Measurements from ENCODE around the gene SYNRG.

SYNRG gene

GRCh38 chr17:37500378-37500777 lies 108.8 kb downstream of the SYNRG start:
- no peak for DNase-seq

DNA sequence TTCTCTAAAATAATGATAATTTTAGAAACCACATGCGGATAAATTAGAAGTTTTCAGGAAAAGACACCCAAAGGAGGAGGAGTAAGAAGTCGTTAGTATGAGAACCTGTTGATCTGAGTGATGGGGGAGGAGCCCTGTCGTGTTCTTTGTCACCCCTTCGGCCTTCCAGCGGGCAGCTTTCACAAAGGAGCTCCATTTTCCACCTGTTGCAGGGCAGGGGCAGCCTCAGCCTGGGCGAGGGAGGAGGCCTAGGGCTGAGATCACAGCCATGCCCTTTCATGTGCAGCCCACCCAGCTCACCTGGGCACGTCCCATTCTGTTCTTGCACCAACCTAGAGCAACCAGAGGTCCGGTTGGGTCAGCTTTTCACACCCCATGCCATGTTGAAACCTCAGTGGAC lies 114.2 kb downstream of the SYNRG start:
- no peak for DNase-seq

DNA sequence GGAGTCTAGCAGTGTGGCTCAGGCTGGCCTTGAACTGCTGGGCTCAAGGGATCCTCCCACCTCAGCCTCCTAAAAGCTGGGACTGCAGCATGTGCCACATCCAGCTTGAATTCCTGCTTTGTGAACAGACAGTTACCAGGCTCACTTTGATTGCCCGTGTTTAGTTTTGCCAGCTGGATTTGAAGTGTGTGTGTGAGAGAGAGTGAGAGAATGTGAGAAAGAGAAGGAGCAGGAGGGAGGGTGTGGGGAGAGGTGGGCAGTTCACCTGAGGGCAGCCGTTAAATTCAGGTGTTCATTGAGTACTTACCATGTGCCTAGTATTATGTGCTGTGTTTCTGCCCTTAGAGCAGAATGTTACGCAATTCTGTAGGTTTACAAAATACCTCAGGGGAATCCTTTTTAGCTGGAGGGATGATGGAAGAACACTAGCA lies 114.8 kb downstream of the SYNRG start:
- no peak for DNase-seq

GRCh38 chr17:37493249-37494027 lies 115.8 kb downstream of the SYNRG start:
- DNase-seq, result no peak

DNA sequence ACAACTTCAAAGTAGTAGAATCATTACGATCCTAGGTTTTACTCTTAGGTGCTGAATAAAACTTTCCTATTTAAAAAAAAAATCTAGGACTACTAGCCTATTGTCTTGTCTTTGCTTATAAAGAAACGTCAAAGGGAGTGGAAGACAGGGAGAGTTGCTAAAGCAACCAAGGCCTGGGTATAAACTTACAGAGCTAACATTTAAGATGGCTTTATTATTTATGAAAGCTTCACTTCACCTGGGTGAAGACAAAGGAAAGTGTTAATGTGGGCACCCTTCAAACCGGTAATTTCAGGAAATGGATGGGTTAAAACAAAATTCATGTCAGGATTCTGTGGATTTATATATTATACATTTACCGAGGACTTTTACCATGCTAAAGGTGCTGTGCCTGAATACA lies 117.1 kb downstream of the SYNRG start:
- no peak for DNase-seq

- DNase-seq, result peak; percentile 30
These were observed 118.3 kb downstream of the SYNRG start for GRCh38 chr17:37490638-37491614.

GRCh38 chr17:37490022-37490587 lies 119.1 kb downstream of the SYNRG start:
- DNase-seq, result peak; percentile 78

DNA sequence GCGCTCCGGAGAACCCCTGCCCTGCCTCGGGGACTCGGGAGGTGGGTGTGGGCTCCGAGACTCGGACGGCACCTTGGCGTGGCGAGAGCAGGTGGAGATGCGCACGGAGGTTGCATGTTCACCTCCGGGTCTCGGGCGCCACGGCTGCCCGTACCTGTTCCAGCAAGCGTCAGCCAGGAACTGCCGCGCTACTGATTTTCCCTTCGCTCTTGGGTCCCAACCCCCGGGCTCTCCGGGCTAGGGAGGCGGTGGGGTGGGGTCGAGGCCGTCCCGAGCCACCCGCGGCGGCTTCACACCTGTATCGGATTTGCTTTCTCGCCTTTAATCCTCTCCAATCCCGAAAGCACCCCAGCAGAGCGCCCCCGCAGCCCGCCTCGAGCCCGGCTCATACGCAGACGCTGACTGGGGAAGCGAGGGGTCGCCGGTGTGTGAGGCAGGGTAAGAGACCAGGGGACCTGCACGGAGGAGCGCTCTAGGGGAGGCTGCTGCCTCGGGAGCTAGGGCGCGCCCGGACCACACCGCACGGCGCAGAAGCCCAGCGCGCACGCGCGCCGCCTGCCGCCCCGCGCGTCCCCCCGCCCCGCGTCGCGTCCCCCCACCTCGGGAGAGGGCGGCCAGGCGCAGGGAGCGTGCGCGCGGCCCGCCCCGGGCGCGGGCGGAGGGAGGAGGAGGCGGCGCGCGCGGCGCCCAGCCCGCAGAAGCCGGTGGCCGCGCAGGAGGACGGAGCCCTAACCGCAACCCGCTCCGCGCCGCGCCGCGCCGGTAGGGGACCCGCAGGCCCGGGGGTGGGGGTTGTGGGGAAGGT lies 119.8 kb downstream of the SYNRG start, which contains the start of gene DUSP14:
Gene DUSP14 (plus strand): TSS at position 695 of the 805 bp plus-strand sequence. CDS start 22,382 bp downstream, outside the sequence.
- DNase-seq, result peak; percentile 88

GRCh38 chr17:37488607-37489196 lies 120.5 kb downstream of the SYNRG start:
- peak; percentile 80 for DNase-seq

DNA sequence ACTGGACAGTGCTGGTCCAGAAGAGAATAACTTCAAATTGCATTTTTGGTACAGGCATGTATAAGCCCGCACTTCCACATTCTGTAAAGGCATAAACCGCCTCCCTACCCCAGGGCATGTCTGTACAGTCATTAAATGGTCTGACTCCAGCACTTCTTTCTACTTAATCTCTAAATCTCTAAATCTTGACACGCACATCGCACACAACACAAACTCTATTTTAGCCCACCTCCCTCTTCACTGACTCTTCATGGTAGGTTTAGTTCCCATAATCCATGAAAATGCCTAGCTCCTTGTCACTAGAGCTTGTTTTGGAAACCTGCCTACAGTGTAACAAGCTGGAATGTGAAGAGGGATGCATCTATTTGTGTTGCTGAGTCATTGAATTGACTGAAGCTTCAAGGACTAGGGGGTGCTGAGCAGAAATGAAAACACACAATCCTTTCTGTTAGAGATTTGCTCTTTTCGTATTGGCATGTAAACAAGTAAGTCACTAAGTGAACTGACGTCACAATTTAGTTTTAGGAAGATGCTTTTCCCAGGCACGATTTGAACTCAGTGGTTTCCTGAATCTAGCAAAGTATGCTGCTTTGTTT lies 121.1 kb downstream of the SYNRG start:
- DNase-seq, result no peak

GRCh38 chr17:37485938-37486570 lies 123.2 kb downstream of the SYNRG start:
- DNase-seq, result no peak

DNA sequence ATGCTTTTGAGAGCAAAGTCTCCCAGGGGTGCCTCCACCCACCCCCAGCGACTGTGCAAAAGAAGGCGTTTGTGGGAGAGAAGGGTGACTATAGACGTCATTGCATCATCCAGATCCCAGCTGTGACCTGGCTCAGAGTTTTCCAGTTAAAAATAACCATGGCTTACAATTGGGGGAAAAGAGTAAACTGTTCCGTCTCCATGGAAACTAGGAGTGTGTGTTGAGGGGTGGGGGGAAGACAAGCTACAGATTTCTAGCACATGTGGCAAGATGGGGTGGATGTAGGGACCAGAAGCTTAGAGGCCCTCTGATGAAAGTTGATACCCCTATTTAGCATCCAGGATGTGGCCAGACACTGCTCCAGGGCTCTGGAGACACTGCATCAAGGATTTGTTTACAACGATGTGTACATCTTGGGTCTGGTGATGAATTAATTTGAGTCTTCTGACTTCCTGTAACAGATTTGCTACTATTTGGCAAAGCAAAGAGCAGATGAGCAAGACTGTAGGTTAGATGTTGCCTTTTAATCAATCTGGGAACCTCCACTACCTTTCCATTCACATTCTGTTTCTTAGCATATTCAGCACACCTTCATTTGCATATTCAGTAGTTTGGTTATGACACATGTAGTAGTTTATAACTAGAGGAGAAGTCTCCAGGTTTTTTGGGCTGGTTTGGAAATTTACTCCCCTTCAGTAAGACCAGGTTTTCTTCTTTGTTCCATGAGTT lies 125.7 kb downstream of the SYNRG start:
- no peak for DNase-seq

DNA sequence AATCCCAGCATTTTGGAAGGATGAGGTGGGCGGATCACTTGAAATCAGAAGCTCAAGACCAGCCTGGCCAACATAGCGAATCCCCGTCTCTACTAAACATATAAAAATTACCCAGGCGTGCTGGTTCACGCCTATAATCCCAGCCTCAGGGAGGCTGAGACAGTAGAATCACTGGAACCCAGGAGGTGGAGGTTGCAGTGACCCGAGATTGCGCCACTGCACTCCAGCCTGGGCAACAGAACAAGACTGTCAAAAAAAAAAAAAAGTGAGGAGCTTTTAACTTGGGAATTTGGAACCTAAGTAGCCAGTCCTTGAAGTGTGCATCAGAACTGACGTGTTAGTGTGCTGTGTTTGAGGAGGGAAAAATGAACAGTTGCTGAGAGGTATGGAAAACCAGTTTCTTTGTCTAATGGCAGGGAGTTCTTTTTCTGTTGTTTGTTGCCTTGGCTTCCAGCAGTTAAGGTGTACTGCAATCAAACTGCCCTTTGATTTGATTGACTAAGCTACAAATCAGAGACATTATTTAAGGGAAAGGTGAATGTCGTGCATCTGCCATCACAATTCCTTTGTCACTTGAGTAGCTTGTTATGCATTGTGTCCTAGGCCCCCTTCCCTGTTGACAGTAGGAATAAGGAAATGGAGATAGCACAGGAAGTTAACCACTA lies 128.1 kb downstream of the SYNRG start:
- no peak for DNase-seq

DNA sequence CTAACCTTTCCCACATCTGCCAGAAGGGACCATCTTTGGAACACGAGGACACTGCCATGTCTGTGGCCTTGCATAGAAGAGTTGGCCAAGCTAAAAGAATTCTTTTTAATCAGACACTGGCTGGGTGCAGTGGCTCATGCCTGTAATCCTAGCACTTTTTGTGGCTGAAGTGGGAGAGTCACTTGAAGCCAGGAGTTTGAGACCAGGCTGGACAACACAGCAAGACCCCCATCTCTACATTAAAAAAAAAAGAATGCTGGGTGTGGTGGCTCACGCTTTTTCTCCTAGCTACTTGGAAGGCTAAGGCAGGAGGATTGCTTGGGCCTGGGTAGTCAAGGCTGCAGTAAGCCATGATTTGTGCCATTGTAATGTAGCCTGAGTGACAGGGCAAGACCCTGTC lies 128.8 kb downstream of the SYNRG start:
- DNase-seq, result no peak

- no peak for DNase-seq
These were observed 130.2 kb downstream of the SYNRG start for GRCh38 chr17:37479025-37479424.

GRCh38 chr17:37478187-37478586 lies 131.0 kb downstream of the SYNRG start:
- no peak for DNase-seq

DNA sequence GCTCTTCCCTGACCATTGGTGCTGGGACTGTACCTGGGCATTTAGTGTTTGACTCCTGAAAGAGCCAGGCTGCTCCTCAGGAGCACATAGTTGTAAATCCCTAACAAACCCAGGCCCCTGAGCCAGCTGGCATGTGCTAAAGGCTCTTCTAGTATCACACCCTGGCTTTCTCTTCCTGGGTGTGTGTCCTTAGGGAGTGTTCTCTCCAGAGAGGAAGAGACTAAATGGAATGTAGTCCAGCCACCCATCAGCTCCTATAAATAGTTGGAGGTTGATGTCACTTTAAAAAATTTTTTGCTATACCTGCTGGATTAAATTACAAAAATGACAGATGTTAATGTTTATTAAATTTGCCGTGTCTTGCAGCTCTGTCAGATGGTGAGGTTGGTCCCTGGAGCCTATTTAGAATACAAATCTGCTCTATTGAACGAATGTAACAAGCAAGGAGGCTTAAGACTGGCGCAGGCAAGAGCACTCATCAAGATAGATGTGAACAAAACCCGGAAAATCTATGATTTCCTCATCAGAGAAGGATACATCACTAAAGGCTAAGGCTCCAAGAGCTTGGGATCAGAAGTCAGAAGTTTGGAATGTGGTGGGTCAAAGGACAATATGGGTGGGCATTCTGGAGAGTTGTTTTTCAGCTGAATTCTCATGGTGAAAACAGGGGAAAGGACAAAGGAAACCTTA lies 132.6 kb downstream of the SYNRG start:
- DNase-seq, result no peak

DNA sequence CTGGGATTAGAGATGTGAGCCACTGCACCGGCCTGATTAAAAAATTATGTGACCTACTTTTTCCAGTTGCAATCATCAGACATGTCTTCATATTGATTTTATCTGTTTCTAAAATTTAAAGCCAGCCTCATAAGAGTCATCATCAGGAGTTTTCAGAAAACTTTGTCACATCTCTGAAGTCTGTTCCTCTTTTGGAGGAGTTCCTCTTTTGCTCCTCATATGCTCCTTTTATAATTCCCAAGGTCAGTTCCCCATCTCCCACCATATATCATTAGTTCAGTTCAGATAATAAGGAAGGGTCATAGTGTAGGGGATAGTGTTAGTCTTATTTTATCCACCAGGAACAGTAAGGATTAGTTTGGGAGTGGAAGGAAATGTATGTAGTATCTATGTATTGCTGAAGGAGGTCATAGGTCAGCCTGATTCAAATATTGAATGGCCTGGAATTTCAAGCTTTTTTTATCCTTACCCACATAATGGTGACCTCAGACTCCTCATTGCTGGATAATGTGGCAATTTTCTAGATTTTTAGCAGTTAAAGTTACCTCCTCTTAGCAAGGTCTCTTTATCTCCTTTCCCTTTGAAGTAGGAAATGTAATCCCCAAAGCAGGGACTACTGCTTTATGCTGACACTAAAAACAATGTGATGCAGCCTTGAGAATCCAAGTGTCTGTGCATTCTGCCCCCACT lies 133.3 kb downstream of the SYNRG start:
- no peak for DNase-seq

DNA sequence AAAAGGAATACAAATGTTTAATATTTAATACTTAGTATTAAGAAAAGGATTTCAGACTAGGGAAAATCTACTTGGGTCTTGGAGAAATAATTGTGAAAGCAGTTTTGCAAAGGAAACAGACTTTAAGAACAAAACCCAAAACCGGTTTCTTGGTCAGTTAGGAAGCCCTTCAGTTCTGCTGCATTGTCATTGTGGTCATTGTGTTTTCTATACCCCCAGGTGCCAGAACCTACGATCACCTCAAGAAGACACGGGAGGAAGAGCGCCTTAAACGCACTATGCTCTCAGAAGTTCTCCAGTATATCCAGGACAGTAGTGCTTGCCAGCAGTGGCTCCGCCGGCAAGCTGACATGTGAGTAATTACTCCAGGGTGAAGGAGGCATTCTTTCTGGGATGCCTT lies 139.0 kb downstream of the SYNRG start:
- DNase-seq, result no peak

Data from CD4-positive, alpha-beta T cell treated with Interleukin-17A for 4 hours (primary cell).